ENCODE measurements around the gene TECPR1. TPM values are rescaled to one million over a fixed set of nuclear protein-coding genes. Genes with fewer than 3 reads are reported as not detected.

The TECPR1 gene, protein sequence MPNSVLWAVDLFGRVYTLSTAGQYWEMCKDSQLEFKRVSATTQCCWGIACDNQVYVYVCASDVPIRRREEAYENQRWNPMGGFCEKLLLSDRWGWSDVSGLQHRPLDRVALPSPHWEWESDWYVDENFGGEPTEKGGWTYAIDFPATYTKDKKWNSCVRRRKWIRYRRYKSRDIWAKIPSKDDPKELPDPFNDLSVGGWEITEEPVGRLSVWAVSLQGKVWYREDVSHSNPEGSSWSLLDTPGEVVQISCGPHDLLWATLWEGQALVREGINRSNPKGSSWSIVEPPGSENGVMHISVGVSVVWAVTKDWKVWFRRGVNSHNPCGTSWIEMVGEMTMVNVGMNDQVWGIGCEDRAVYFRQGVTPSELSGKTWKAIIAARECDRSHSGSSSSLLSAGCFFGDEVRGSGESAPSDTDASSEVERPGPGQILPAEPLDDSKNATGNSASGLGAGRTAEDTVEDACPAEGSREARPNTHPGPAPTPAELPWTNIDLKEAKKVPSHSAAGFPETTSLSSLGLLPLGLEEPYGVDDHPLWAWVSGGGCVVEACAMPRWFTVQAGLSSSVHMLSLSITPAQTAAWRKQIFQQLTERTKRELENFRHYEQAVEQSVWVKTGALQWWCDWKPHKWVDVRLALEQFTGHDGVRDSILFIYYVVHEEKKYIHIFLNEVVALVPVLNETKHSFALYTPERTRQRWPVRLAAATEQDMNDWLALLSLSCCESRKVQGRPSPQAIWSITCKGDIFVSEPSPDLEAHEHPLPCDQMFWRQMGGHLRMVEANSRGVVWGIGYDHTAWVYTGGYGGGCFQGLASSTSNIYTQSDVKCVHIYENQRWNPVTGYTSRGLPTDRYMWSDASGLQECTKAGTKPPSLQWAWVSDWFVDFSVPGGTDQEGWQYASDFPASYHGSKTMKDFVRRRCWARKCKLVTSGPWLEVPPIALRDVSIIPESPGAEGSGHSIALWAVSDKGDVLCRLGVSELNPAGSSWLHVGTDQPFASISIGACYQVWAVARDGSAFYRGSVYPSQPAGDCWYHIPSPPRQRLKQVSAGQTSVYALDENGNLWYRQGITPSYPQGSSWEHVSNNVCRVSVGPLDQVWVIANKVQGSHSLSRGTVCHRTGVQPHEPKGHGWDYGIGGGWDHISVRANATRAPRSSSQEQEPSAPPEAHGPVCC
- 1.3 and 3.6 TPM in 2 replicates for polyA plus RNA-seq

DNA sequence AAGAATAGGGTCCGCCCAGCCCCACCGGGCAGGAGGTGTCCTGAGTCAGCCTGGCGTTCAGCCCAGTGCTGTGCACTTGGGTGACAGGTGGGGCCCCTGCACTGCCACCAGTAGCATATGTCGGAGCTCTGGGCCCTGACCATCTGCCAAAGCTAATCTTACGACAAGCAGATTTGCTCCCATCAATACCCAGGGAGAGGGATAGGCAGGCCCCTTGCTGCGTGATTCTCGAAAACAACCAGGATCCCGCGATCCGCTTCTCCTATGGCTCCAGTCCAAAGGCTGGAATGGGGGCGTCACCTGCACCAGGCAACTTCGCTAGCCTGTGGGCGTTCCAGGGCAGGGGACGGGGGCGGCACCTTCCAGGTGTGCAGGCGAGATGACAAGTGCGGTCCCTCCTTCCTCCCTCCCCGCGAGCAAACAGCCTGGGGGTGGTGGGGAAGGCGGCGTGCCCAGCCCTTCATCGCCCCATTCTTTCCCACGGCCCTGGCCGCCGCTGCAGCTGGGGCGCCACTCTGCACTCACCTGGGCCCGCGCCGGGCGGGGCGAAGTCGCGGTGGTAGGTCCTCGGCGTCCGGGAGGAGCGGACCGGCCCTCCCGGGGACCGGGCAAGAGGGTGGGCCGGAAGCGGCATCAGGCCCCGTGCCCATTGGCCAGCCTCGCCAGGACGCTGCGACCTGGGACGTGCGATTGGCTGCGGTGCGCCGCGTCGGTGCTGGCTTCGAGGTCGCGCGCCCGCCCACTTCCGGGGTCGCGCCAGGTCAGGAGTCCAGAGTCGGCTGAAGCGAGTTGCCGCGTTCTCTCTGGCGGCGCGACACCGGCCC is at the start of gene TECPR1:
TSS of gene TECPR1 (minus strand) at position 632 of the 824 bp plus-strand sequence. CDS start 6,086 bp downstream, outside the sequence.

DNA sequence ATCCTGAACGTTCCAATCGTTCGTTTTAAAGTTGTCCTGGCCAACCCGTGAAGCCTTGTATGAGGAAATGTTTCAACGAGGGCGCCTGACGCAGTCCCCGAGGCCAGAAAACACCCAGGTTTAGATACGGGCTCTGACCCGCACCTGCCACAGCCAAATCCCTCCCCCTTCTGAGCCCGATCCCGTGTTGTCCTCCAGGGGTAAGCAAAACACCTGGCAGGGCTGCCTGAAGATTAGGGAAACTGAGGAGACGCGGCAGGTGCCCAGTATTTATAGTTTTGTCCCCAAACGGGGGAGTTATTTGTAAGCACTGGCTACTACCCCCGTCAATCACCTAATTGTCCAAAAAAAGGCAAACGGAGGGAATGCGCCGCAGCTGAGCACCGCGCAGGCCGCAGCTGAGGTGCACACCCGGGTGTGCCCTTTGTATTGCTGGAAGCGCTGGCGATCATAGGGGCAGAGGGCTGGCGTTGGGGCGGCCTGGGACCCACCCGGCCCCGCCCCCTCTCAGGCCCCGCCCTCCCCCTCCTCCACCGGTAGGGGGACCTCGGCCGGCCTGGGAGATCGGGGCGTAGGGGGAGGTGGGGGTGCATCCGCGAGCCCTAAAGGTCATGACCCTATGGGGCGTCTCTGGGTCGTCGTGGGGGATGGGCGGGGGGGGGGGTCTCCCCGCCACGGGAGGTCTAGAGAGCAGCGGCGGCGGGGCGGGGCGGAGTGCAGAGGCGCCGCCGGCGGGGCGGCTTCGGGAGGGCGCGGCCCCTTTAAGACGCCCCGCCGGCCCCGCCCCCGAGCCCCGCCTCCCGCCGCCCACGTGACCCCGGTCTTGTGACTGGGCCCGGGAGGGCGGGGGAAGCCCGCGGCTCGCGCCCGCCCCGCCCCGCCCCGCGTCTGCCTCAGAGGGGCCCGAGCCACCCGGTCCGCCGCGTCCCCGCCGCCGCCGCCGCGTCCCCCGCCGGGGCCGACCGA is 29.0 kb upstream of the TECPR1 start, which contains the start of gene BRI3:
TSS of gene BRI3 (plus strand) at position 896 of the 966 bp plus-strand sequence. CDS start 110 bp downstream, outside the sequence.

DNA sequence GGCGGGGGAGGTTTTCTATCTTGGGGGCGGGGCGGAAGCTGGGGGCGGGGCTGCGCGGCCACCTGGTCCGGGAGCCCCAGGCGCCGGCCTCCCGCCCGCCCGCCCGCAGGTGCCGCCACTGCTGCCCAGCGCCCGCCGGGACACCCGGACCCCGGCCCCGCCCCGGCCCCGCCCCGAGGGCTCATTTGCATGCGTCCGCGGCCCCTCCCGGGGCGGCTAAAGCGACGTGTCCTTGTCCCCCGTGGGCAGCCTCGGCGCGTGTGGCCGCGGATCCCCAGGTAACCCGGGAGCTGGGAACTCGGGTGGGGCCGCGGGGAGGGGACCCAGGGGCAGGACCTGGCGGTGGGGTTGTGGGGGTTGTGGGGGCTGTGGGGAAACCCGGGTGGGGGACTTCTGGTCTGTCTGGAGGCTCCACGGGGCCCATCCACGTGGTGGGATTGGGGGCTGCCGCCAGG is 40.8 kb downstream of the TECPR1 start, which contains the start of gene BHLHA15:
TSS of gene BHLHA15 (plus strand) at position 219 of the 455 bp plus-strand sequence. CDS start 871 bp downstream, outside the sequence.

Other genes with a start within 250 kb of the TECPR1 start
- gene LMTK2, start 145.4 kb downstream of the TECPR1 start, polyA plus RNA-seq = 9.5 and 11.0 TPM in 2 replicates
- gene BHLHA15, start 40.8 kb downstream of the TECPR1 start, polyA plus RNA-seq = not detected in 2 replicates
- gene BRI3, start 29.5 kb upstream of the TECPR1 start, polyA plus RNA-seq = 33.2 and 68.5 TPM in 2 replicates
- not detected in 2 replicates for gene BAIAP2L1, start 148.9 kb upstream of the TECPR1 start, polyA plus RNA-seq